Memory B cell (primary cell): ENCODE results near the gene GFI1.
"Not testable (repeated sequence)": the region's sequence is repeated elsewhere in the genome, so short reads cannot be mapped to it uniquely, and the experiment has no call there.

Experiments
- ATAC-seq: fragments of 150-1000 bp; cut with Tn5 transposase; 2 replicates; pipeline ENCODE4 v1.10.0; 2021; ENCODE audit warnings: low read depth, mild to moderate bottlenecking, moderate library complexity
- DNase-seq, 2 donors: peaks; one replicate each; pipeline ENCODE4 v3.0.0; 2022; ENCODE audit warnings: low spot score in 2 of 2
- H3K27ac Mint-ChIP-seq: one replicate; pipeline ENCODE4 v1.8.0; 2022; ENCODE audit warnings: mild to moderate bottlenecking, moderate library complexity, mixed read lengths
- H3K27me3 Mint-ChIP-seq: one replicate; pipeline ENCODE4 v1.8.0; 2022; ENCODE audit warnings: mixed read lengths
- H3K36me3 Mint-ChIP-seq: one replicate; pipeline ENCODE4 v1.8.0; 2022; ENCODE audit warnings: mild to moderate bottlenecking, mixed read lengths
- H3K4me1 Mint-ChIP-seq: one replicate; pipeline ENCODE4 v1.8.0; 2022; ENCODE audit warnings: mixed read lengths
- H3K4me3 Mint-ChIP-seq: one replicate; pipeline ENCODE4 v1.8.0; 2022; ENCODE audit warnings: mild to moderate bottlenecking, moderate library complexity, mixed read lengths
- H3K9me3 Mint-ChIP-seq: one replicate; pipeline ENCODE4 v1.8.0; 2022; ENCODE audit warnings: mixed read lengths

Gene GFI1

DNA sequence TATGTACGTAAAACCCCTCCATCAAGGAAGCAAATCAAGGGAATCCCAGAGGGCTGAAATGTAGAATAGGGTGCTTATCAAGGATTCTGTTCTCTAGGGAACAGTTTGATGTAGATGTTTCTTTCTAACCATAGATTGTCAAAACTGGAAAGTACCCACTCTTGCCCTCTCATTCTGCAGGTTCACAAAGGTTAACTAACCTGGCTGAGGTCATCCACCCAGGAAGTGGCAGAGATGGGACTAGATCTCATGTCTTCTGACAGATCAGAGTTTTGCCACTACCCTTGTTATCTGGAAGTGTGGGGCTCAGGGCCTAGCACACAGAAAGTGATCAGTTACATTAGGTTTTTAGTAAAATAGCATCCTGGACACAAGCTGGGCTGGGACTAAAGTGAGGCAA, 47.4 kb downstream of the GFI1 start:
- Mint-ChIP-seq H3K9me3 (peaks cover 1% of the 10 kb centered on the region), H3K36me3 (no peaks in the 10 kb centered on the region), H3K4me1 (no peaks in the 10 kb centered on the region), H3K27ac (no peak overlapping the region), H3K27me3 (no peaks in the 10 kb centered on the region), H3K4me3 (no peak overlapping the region)
- DNase-seq: no peak
- ATAC-seq: no peak

DNA sequence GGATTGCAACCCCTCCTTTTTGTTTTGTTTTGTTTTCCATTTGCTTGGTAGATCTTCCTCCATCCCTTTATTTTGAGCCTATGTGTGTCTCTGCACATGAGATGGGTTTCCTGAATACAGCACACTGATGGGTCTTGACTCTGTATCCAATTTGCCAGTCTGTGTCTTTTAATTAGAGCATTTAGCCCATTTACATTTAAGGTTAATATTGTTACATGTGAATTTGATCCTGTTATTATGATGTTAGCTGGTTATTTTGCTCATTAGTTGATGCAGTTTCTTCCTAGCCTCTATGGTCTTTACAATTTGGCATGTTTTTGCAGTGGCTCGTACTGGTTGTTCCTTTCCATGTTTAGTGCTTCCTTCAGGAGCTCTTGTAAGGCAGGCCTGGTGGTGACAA, 52.2 kb downstream of the GFI1 start:
- H3K4me3 Mint-ChIP-seq, H3K4me1 Mint-ChIP-seq, H3K27ac Mint-ChIP-seq: not testable (repeated sequence)

DNA sequence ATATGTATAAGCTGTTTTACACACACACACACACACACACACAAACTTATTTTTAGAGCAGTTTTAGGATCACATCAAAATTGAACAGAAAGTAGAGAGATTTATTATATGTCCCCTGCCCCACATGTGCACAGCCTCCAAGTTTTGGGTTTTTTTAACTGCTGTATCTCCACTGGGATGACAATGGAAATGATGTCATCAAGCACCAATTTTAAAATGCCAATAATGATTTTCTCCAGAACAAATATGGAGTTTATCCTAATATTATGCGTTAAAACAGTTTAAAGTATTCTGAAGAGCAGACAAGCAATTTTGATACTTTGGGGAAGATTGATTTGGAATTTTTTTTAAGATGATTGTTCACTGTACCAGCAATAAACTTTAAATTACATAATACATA, 56.7 kb downstream of the GFI1 start:
- ATAC-seq (no peak), DNase-seq (no peak)
- H3K4me1 Mint-ChIP-seq: no peaks in the 10 kb centered on the region
- peaks cover 2% of the 10 kb centered on the region for H3K27me3 Mint-ChIP-seq
- H3K27ac Mint-ChIP-seq: no peak overlapping the region
- no peaks in the 10 kb centered on the region for H3K36me3 Mint-ChIP-seq
- no peak overlapping the region for H3K4me3 Mint-ChIP-seq
- H3K9me3 Mint-ChIP-seq: peaks cover 3% of the 10 kb centered on the region

More for the DNA sequence above, 52.2 kb downstream of the GFI1 start:
- not testable (repeated sequence) for H3K27me3 Mint-ChIP-seq, ATAC-seq, H3K36me3 Mint-ChIP-seq, H3K9me3 Mint-ChIP-seq, DNase-seq

GRCh38 chr1:92425617-92426016, 61.1 kb downstream of the GFI1 start:
- Mint-ChIP-seq H3K27ac (no peak overlapping the region), H3K36me3 (no peaks in the 10 kb centered on the region), H3K4me1 (peaks cover 3% of the 10 kb centered on the region), H3K9me3 (no peaks in the 10 kb centered on the region), H3K4me3 (no peak overlapping the region), H3K27me3 (no peaks in the 10 kb centered on the region)
- no peak for DNase-seq
- no peak for ATAC-seq
